ENCODE results near the gene FMR1NB. TPM values are rescaled to one million over a fixed set of nuclear protein-coding genes. Genes with fewer than 3 reads are reported as not detected.

The FMR1NB gene
- total and polyA plus RNA-seq, 2 of the 13 experiments (the other 11 are each of a cell fraction or from before 2014, with no cell fraction given), result not detected

DNA sequence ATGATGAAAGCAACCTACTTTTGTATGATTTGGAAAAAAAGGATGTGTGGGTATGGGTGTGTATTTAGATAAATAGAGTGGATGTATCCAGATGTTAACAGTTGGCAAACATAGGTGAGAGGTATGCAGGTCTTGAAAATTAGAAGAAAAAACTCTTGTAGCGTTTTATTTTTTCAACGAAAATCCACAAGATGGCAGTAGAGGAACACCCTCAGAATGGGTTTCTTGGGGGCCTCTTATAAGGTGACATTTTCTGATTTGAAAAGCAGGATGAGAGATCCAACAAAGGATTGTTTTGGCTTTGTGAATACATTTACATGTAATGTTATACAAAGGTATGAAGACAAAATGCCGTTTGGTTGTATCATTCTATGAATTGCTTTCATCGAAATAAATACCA is 68.3 kb downstream of the FMR1NB start:
- Histone ChIP-seq H3K4me3 (replicated peaks in 1 of 3; ENCODE audit: insufficient read depth in 1 of 3, low read depth in 2 of 3, low read length in 3 of 3) (no peak overlapping the region), H2AFZ (ENCODE audit: low read length) (no peak overlapping the region), H4K20me1 (ENCODE audit: insufficient read depth, low read length) (no peaks in the 10 kb centered on the region), H3K9ac (ENCODE audit: insufficient read depth, low read depth, low read length) (no peak overlapping the region), H3K79me2 (ENCODE audit: insufficient read depth, low read length) (no peaks in the 10 kb centered on the region), H3K4me1 (ENCODE audit: insufficient read depth, low read length) (no peaks in the 10 kb centered on the region), H3K36me3 (replicated peaks in 1 of 2; ENCODE audit: control insufficient read depth in 1 of 2, insufficient read depth in 2 of 2, low read length in 2 of 2) (no peaks in the 10 kb centered on the region), H3K9me3 (ENCODE audit: low read length) (no peaks in the 10 kb centered on the region), H3K27me3 (ENCODE audit: control insufficient read depth in 1 of 2, insufficient read depth in 2 of 2, low read length in 2 of 2) (no peaks in the 10 kb centered on the region; a peak in 1 of 5 replicates), H3K4me2 (ENCODE audit: low read depth, low read length) (no peak overlapping the region), H3K27ac (ENCODE audit: extremely low read length, insufficient read depth, low read length) (no peak overlapping the region)
- ChIA-PET CTCF (ENCODE audit: low intra/inter-chr PET ratio, low total read pairs) (interaction anchor here (2.0 to 2.1 kb wide), 2 partner anchors 1237 to 1422 kb away, joined by 6 to 11 read pairs; no protein-coding TSS in a partner anchor), POLR2A (no interaction called here)
- TF ChIP-seq CTCF (CRISPR knock-in tag; IDR thresholded peaks at IDR 0.05), result peak; percentile 39; the same call in 1 of the 2 replicates
- no peak for TF ChIP-seq EEA1 (CRISPR knock-in tag; IDR thresholded peaks at IDR 0.05; ENCODE audit: borderline replicate concordance)
- no peak for TF ChIP-seq ZBTB26 (CRISPR knock-in tag; IDR thresholded peaks at IDR 0.05; ENCODE audit: borderline replicate concordance)
- TF ChIP-seq STAG1 (CRISPR knock-in tag; IDR thresholded peaks at IDR 0.05), result peak; percentile 52
- TF ChIP-seq GABPA (IDR thresholded peaks at IDR 0.05; ENCODE audit: low read depth, low read length), result no peak
- no peak for TF ChIP-seq GABPA (CRISPR knock-in tag; IDR thresholded peaks at IDR 0.05; ENCODE audit: low read depth)
- TF ChIP-seq, protein P1, sequence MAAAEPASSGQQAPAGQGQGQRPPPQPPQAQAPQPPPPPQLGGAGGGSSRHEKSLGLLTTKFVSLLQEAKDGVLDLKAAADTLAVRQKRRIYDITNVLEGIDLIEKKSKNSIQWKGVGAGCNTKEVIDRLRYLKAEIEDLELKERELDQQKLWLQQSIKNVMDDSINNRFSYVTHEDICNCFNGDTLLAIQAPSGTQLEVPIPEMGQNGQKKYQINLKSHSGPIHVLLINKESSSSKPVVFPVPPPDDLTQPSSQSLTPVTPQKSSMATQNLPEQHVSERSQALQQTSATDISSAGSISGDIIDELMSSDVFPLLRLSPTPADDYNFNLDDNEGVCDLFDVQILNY (CRISPR knock-in tag; conservative IDR thresholded peaks at IDR 0.05), result no peak
- TF ChIP-seq KAT7 (CRISPR knock-in tag; IDR thresholded peaks at IDR 0.05; ENCODE audit: borderline replicate concordance), result no peak
- no peak for TF ChIP-seq RBM22 (optimal IDR thresholded peaks at IDR 0.05; ENCODE audit: low read length)
- no peak for TF ChIP-seq ZNF24 (IDR thresholded peaks at IDR 0.05)
- WGBS (ENCODE audit: low lambda C conversion rate), result 2% methylated on average over 4 of the region's 4 CpGs
- intact Hi-C loops (cut with micrococcal nuclease; ENCODE audit: unreplicated experiment), result loop anchor here (2.0 kb wide), 1 partner anchor 1421 kb away; no protein-coding TSS in a partner anchor
- ATAC-seq, result no peak
- BruUV-seq (replicated peaks), result no TSS peak
- FAIRE-seq, result peak; percentile 18
- DNase-seq (ENCODE audit: low spot score), result peak; percentile 22
- in situ Hi-C loops (cut with HindIII; ENCODE audit: extremely low pct_ligation_motif_present, low pct_unique_long_range_greater_than_20kb), result no loop called here
